Tongue (tissue), 2 donors: ENCODE measurements around the gene ZFP36L2. TPM values are rescaled to one million over a fixed set of nuclear protein-coding genes. Genes with fewer than 3 reads are reported as not detected.

Source experiments
- DNase-seq: peaks from one replicate; pipeline ENCODE4 v3.0.0-alpha.2; 2015
- total RNA-seq: library from RNA; depleted of rRNA; stranded (reverse); fragments of >200 nt; gene quantifications from one replicate; pipeline ENCODE4 v1.2.3, GENCODE V29; 2014

The ZFP36L2 gene, protein sequence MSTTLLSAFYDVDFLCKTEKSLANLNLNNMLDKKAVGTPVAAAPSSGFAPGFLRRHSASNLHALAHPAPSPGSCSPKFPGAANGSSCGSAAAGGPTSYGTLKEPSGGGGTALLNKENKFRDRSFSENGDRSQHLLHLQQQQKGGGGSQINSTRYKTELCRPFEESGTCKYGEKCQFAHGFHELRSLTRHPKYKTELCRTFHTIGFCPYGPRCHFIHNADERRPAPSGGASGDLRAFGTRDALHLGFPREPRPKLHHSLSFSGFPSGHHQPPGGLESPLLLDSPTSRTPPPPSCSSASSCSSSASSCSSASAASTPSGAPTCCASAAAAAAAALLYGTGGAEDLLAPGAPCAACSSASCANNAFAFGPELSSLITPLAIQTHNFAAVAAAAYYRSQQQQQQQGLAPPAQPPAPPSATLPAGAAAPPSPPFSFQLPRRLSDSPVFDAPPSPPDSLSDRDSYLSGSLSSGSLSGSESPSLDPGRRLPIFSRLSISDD
- 59.8 TPM for total RNA-seq

DNA sequence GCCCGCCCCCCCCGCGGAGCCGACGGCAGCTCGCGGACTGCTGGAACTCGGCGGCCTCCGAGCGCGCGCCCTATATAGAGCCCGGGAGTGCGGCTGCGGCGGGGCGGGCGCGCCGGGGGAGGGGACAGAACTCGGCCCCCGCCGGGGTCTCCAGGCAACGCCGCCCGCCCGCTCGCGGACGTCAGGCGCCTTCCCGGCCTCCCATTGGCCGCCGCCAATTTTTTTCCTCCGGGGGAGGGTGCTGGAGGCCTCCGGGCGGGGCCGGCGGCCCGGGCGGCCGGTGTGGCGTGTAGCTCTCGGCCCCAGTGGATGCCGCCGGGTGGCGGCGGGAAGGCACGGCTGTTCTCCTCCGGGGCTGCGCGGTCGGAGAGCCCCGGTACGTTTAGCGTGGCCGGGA lies at the start of gene ZFP36L2:
Gene ZFP36L2, minus strand, starts transcription at position 49 of the 397 bp plus-strand sequence. CDS start 291 bp downstream, outside the sequence.
- peak; percentile 99 for DNase-seq

DNA sequence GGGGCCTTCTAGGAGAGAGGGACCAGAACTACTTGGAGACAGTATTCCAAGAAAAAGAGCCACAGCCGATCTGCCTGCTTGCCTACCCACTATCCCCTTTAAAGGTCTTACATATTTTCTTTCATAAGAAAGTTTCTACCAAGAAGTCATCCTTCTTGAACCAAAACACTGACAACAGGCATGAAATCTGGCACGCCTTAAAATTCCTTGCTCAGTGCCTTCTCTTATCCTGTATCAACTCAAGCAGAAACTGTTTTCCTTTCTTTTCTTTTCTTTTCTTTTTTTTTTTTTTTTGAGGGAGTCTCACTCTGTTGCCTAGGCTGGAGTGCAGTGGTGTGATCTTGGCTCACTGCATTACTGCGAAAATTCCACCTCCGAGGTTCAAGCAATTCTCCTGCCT lies 48.3 kb upstream of the ZFP36L2 start:
- DNase-seq = no peak

DNA sequence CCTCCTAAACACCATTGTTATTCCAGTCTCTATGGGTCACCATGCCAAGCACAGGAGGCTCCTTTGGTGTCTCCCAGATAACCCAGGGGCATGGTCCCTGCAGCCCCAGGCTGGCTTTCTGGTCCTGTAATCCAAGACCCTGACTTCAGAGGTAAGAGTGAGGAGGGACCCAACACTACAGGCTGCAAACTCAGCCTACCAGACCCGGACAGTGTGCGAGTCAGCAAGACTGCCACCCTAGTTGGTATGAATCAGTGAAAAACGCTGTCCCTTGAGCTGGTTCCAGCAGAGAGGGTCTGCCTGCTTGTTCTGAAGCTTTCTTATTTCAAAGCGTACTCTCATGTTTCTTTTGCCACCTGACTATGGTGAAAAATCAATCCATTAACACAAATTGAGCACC lies 47.6 kb upstream of the ZFP36L2 start:
- no peak for DNase-seq

DNA sequence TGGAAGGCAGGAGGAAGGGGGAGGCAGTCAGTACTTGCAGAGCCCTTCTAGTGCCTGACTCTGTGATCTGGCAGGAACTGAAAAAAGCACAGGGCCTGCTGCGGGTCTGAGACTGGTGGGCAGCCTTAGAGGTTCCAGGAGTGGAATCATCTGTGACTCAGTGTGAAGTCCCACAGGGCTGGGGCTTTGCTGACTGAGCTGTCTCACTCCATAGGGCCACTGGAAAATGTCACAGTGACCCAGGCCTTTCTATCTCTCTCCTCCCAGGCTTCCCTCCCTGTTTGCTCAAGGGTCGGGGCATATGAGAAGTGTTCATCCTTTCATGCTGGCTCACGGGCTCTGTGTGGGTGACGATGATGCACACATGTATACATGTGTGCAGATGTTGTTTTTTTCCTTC lies 47.1 kb upstream of the ZFP36L2 start:
- DNase-seq = no peak

DNA sequence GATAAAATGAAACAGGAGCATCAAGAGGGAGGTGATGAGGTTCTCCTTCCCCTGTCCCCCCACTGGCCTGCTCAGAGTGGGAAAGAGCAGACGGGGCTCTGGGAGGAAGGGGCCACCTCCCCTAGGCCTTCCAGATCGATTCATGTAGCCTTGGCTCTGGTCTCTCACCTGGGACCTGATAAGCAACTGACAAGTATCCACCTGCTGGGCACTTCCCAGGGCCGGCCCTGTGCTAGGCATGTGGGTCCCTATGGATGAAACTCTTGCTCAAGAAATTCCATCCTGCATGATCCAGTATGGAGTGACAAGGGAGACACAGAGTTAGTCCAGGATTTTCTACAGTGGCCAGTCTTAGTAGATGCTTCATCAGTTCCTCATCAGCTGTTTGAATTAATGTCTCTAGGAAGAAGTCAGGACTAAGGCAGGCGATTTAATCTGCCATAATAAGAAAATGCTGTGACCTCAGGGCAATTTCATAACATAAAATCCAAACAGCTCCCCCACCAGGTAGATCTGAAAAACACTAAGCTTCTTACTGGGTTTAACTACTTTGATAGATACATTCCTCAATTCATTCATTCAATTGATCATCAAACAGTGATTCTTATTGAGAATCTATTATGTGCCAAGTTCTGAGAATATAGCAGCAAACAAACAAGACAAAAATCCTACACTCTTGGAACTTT lies 44.7 kb upstream of the ZFP36L2 start:
- no peak for DNase-seq

DNA sequence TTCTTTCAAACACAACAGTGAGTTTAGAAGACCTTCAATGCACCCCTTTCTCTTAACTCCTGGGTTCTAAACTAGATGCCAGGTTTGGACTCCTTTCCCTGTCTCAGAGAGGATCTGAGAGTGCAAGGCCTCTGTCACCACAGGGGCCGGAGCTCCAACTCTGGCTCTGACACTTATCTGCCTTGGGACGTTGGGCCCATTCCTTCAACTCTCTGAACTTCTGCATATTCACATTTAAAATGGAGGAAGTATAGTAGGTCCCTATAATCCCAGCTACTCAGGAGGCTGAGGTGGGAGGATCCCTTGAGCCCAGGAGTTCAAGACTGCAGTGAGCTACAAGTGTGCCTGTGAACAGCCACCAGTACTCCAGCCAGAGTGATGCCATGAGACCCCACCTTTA lies 44.1 kb upstream of the ZFP36L2 start:
- DNase-seq = no peak

DNA sequence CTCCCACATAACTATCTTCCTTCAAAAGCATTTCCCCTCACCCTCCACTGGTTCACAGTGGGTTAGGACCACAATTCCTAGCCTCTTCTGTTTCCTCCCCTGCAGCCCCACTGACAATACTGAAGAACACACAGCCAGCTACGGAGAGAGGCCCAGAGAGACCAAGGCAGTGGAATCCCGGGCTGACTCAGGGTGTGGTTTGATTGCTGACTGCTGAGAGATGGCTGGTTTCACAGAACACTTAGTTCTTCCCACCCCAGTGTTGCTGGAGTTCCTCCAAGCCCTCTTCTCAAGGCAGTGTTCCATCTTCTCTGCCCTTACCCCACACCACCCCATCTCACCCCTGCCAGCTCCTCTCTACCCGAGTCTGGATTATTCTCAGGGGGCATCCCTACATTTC lies 43.3 kb upstream of the ZFP36L2 start:
- peak; percentile 75 for DNase-seq

DNA sequence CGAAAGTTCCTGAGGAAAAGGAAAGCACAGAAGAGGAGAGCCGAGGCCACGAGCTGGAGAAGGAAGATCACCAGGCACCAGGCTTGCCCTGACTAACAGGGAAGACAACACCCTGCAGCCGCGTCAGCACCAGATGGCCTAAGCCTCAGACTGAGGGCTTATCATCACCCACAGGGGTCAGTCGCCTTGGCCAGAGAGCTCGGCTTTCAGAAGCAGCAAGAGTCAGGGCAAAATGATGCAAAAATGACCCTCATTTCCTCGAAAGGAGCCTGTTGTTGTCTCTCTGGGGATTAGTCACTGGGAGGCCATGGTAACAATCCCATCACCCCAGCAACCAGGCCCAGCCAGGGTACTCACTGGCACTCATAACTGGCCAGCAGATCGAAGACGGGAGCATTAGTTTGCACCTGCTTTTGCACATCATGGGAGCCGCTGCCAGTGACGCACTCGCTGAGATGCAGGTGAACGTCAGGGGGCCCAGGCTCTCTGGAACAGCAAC lies 42.7 kb upstream of the ZFP36L2 start:
- peak; percentile 81 for DNase-seq

DNA sequence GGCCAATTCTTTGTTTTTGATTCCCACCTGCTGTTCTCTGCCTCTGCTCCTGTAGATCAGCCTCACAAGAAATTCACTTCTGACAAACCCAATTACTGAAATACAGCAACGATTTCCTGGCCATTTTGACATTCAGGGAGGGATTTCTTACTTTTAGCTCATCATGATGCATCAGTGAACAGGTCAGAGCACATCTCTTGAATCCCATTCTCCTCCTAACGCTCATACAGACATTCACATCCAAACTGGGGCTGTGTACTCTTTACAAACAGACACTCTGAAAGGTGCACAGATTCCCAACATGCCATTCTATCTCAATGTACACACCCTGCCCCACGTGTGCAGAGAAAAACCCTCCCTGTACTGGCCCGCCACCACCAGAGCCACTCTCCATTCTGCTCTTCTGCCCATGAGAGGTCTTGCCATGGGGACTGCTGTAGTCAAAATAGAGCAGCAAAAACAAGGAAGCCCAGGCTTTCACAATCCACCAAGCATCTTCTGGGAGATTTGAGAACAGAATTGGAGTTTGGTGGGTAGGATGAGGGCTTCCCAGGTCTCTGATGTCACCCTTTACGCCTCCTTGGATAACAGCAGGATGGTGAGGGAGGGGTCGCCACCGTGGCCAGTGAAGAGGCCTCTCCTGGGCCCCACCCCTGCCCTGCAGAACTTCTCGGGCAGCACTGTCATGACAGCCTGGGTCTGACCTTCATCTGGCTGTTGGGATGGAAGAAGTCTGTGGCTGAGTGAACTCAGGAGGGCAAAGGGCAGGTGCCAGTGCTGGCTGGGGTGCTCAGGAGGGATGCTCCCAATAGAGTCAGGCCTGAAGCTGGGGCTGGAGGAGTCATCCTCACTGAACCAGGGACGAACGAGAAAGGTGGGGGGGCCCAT lies 41.9 kb upstream of the ZFP36L2 start:
- no peak for DNase-seq

DNA sequence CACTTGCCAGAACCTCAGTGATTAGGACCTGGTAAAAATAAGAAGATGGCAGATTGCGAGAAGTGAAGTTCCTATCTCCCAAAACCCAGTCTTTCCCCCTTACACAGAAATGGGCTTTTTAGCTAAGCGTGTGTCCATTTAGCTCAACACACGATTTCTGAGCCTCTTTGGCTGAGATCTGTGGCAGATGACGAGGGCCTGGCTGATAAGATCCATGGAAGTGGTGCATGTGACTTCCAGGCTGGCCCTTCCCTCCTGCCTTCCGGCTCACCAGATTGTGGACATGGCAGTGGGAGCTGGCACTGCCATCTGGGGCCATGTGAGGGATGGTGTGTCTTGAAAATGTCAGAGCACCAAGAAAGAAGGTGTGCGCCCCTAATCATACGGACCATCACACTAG lies 41.0 kb upstream of the ZFP36L2 start:
- no peak for DNase-seq

DNA sequence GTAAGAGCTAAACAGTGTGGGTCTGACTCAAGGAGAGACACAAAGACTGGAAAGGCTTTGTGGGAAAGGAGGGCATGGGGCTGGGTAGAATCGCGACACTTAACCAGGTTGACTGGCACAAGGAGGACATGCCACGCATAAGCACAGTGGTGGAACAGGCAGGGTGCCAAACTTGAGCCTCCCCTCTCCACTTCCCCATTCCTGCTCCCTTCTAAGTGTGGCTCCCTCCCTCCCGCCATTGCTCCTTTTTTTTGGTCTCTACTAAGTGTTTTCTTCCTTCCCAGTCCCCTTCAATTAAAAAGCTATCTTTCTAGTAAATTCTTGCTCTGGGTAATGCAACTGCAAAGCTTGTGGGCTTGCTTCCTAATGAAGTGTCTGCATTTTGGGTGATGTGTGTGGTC lies 40.3 kb upstream of the ZFP36L2 start:
- no peak for DNase-seq

DNA sequence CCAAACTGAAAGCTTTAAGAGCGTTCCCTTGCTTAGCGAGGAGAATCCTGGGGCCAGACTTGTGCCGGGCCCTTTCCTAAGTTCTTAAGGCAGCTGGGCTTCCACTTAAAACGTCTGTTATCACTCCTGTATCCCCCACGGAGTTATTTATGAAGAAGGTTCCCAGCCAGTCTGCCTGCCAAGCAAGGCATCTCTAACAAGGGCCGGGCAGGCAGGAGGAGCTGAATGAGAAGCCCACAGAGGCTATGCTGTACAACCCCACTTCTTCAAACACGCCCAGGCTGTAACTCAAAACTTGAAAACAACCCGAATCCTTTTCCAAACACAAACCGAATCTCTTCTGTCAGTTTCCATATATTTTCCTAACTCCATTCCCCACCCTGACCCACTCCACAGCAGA lies 39.0 kb upstream of the ZFP36L2 start:
- peak; percentile 77 for DNase-seq

DNA sequence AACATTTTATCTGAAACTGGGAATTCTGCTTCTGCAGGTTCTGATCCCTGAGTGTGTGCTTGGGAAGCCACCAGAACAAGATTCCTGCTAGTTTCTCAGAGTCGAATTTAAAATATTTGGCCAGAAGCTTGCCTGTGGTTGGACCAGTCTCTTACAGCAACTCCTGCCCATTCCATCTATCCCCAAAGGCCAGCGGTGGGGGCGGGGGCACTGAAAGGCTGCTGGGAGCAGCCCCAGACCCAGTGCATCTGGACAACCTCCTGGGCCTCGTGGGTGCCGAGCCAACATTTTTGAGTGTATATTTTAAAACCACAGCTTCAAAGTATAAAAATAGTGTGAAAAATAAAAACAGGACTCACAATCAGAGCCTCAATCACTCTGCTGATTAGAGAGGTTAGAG lies 38.6 kb upstream of the ZFP36L2 start:
- DNase-seq = no peak

DNA sequence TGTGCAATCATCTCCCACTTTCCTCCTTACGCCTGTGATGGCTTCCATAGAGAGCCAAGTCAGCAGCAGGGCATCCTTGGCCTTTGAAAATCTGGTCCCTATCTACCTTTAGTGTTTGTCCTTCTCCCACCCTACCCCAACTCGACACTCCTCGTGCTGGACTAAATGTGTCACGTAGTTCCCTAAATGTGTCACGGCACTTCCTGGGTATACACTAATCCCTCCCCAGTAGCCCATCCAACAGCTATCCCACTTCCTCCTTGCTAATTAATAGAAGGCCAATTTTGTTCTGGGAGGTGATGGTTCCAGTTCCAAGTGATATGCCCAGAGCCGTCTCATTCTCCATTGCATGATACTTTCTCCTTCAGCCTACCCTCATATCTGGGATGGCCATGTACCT lies 36.5 kb upstream of the ZFP36L2 start:
- no peak for DNase-seq

DNA sequence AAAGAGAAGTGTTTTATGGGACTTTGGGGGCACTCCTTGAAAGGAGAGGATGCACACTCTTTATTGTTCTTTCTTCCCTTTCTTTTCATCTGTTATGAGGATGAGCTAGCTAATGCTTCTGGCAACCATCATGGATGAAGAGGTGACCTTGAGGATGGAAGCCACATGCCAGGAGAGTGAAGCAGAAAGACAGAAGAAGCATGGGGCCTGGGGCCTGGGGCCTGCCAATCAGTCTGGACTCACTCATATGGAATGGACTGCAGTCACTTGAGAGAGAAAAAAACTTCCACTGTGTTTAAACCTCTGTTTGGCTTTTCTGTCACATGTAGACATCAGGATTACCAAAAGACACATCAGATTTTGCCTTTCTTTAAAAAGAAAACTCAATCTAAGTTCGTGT lies 35.8 kb upstream of the ZFP36L2 start:
- DNase-seq = no peak

DNA sequence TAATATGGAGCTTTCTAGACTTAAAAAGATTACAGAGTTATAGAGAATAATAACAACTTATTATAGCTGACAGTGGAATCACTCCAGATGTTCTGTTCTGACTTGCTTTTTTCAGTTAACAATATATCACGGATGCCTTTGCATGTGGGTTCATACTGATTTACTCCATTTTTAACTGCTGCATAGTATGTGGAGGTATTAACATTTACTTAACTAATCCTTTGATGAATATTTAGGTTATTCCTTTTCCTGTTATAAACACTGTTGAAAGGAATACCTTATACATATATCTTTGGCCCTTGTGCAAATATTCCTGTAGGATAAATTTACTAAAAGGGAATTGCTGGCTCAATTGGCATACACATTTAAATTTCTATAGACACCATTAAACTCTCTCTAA lies 33.1 kb upstream of the ZFP36L2 start:
- DNase-seq = no peak

DNA sequence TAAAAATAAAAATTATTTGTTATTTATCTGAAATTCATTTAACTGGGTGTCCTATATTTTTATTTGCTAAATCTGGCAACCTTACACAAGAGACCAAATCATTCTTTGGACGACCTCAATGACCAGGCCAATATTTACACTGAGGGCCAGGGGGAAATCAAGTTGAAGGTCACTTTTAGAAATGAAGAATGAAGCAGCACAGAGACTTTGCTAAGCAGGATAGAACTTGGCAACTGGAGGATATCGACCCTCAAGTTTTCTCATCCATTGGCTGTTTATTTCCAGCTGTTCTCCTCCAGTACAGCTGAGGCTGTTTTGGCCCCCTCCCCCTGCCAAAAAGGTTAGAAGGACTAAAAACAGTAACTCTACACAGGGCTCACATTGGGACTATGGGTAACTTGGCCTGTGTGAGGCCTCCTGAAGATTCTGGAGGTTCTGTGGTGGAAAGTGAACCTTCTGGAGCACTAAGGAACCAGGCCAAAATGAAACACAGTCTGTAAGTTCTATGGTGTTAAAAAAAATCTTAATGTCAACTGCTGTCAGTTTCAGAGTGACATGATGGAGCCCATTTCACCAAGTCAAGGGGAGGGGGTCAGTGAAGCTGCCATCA lies 32.2 kb upstream of the ZFP36L2 start:
- DNase-seq = no peak

DNA sequence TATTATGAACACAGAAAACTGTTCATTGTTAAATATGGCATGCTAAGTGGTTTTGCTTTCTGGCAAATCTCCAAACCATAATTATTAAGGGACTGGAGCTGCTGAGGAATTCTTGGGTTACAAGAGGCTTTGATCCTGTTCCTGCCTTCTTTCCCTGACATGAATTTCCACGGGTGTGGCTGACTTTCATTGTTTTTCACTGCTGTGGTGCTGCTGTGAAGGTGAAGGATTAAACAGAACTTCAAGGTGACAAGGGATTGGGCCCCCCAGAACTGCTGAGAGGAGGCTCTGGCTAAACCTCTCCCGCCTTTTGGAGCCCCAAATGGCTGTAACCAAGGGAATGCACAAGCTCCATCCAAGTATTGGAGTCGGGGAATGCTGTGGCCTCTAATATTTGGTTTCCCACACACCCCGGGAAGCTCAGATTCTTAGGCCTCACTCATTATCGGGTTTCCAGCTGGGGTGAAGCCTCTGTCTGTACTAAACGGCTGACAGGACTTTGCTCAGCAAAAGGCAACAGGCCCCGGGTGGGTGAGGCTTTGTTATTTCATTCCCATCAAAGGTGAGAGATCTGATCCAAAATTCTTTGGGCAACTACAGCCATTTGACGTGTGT lies 29.0 kb upstream of the ZFP36L2 start:
- peak; percentile 72 for DNase-seq

DNA sequence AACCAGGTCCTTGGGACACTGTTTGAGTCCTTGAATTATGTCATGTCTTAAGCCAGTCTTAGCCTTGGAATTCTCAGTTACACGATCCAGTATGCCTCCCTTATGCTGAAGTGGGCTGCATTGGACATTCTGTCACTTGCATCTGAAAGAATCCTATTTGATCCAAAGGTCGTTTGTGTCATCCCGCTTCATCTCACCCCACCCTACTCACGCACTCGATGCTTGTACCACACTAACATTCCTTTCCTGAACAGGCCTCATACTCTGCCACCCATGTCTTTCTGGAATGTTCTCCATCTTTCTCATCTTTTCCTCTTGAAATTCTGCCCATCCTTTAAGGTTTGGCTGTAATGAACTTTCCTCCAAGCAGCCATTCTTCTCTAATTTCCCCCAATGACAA lies 27.9 kb upstream of the ZFP36L2 start:
- DNase-seq = no peak

DNA sequence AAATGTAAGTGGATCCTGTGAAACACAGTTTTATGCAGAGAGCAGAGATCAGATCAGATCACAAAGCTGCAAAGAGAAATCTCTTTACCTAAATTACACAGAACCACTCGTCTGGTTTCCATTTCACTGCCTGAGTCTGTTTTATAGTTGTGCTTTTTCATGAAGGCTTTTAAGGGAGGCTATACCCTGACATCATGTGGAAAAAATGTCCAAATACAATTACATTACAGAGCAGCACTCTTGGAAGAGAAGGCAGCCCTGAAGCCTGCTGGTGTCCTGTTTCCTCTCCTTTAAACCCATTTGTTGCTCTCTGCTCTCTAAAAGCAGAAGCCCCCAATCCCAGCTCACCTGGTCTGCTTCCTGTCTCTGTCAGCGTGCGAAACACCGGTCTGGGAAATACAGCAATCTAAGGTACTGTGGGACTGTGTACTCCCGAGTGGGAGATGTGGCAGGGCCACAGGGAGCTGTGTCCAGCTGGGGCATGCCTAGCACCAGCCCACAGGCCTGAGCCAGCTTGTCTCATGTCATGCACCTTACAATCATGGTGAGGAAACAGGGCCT lies 24.8 kb upstream of the ZFP36L2 start:
- peak; percentile 96 for DNase-seq

DNA sequence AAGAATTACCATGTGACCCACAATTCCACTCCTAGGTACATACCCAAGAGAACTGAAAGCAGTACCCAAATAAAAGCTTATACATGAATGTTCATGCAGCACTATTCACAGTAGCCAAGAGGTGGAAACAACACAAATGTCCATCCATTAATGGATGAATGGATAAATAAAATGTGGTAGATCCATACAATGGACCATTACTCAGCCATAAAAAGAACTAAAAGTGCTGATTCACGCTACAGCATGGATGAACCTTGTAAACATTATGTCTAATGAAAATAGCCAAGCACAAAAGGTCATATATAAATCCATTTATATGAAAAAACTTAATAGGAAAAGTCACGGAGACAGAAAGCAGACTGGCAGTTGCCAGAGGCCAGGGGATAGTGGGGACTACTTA lies 23.6 kb upstream of the ZFP36L2 start:
- no peak for DNase-seq
